Measurements from ENCODE around the gene OR8D1. TPM values are rescaled to one million over a fixed set of nuclear protein-coding genes. Genes with fewer than 3 reads are reported as not detected.
"Not testable (repeated sequence)": the region's sequence is repeated elsewhere in the genome, so short reads cannot be mapped to it uniquely, and the experiment has no call there.

OR8D1 gene
- total RNA-seq, 1 donor, result not detected

- peak in 1 of 3 donors; percentile 11 for DNase-seq (ENCODE audit: low read depth in 2 of 3, low spot score in 2 of 3)
Measured at GRCh38 chr11:124294687-124295086, 19.1 kb downstream of the OR8D1 start.

- DNase-seq (ENCODE audit: low read depth in 2 of 3, low spot score in 2 of 3), result no peak
Measured at GRCh38 chr11:124285610-124286344, 28.0 kb downstream of the OR8D1 start.

- no peak for DNase-seq (ENCODE audit: low read depth in 2 of 3, low spot score in 2 of 3)
Measured at GRCh38 chr11:124278261-124278660, 35.5 kb downstream of the OR8D1 start.

- peak in 2 of 3 donors; percentile 45 to 69 for DNase-seq (ENCODE audit: low read depth in 2 of 3, low spot score in 2 of 3)
Measured at GRCh38 chr11:124277804-124278203, 35.9 kb downstream of the OR8D1 start.

- DNase-seq (ENCODE audit: low read depth in 2 of 3, low spot score in 2 of 3), result no peak
Measured at GRCh38 chr11:124277207-124277606, 36.5 kb downstream of the OR8D1 start.

GRCh38 chr11:124276081-124276480 lies 37.7 kb downstream of the OR8D1 start:
- peak in 2 of 3 donors; percentile 89 to 96 for DNase-seq (ENCODE audit: low read depth in 2 of 3, low spot score in 2 of 3)

GRCh38 chr11:124274000-124274399 lies 39.7 kb downstream of the OR8D1 start:
- DNase-seq (ENCODE audit: low read depth in 2 of 3, low spot score in 2 of 3), result no peak

- DNase-seq (ENCODE audit: low read depth in 2 of 3, low spot score in 2 of 3), result not testable (repeated sequence)
Measured at GRCh38 chr11:124270886-124271285, 42.9 kb downstream of the OR8D1 start.

GRCh38 chr11:124265041-124265440 lies 48.7 kb downstream of the OR8D1 start:
- peak in 1 of 3 donors; percentile 24 for DNase-seq (ENCODE audit: low read depth in 2 of 3, low spot score in 2 of 3)

GRCh38 chr11:124256076-124256475 lies 57.7 kb downstream of the OR8D1 start, which contains the start of gene OR8G5:
TSS of gene OR8G5 (plus strand) at chr11:124256376. CDS start at chr11:124264932, 8,556 bp downstream.
- no peak for DNase-seq (ENCODE audit: low read depth in 2 of 3, low spot score in 2 of 3)

Other genes starting within 250 kb of the OR8D1 start
- 19.1 TPM for gene VWA5A, start 198.5 kb downstream of the OR8D1 start, total RNA-seq
- gene OR10D3, start 130.6 kb downstream of the OR8D1 start, total RNA-seq, result not detected
- under 0.01 TPM for gene OR8G1, start 72.9 kb downstream of the OR8D1 start, total RNA-seq
- not detected for gene OR8G5, start 57.6 kb downstream of the OR8D1 start, total RNA-seq
- gene OR8D2, start 6.2 kb upstream of the OR8D1 start, total RNA-seq, result not detected
- gene OR8B2, start 70.5 kb upstream of the OR8D1 start, total RNA-seq, result not detected
- not detected for gene OR8B3, start 85.1 kb upstream of the OR8D1 start, total RNA-seq
- 0.27 TPM for gene OR8B4, start 110.9 kb upstream of the OR8D1 start, total RNA-seq
- not detected for gene OR8B8, start 131.7 kb upstream of the OR8D1 start, total RNA-seq
- not detected for gene OR8B12, start 229.7 kb upstream of the OR8D1 start, total RNA-seq